Measurements from ENCODE around the gene PTP4A1. TPM values are rescaled to one million over a fixed set of nuclear protein-coding genes. Genes with fewer than 3 reads are reported as not detected.

The PTP4A1 gene
- total and polyA plus RNA-seq, 2 of the 13 experiments (the other 11 are each of a cell fraction or from before 2014, with no cell fraction given), result 141 to 376 TPM

- TF ChIP-seq, protein P1, sequence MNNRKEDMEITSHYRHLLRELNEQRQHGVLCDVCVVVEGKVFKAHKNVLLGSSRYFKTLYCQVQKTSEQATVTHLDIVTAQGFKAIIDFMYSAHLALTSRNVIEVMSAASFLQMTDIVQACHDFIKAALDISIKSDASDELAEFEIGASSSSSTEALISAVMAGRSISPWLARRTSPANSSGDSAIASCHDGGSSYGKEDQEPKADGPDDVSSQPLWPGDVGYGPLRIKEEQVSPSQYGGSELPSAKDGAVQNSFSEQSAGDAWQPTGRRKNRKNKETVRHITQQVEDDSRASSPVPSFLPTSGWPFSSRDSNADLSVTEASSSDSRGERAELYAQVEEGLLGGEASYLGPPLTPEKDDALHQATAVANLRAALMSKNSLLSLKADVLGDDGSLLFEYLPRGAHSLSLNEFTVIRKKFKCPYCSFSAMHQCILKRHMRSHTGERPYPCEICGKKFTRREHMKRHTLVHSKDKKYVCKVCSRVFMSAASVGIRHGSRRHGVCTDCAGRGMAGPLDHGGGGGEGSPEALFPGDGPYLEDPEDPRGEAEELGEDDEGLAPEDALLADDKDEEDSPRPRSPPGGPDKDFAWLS (CRISPR knock-in tag; IDR thresholded peaks at IDR 0.05; ENCODE audit: borderline replicate concordance), result no peak
- peak; percentile 82 for TF ChIP-seq TARDBP (CRISPR knock-in tag; IDR thresholded peaks at IDR 0.05)
- peak; percentile 74; the same call in 1 of the 2 replicates for TF ChIP-seq ZNF605 (CRISPR knock-in tag; IDR thresholded peaks at IDR 0.05)
- TF ChIP-seq, protein P2, sequence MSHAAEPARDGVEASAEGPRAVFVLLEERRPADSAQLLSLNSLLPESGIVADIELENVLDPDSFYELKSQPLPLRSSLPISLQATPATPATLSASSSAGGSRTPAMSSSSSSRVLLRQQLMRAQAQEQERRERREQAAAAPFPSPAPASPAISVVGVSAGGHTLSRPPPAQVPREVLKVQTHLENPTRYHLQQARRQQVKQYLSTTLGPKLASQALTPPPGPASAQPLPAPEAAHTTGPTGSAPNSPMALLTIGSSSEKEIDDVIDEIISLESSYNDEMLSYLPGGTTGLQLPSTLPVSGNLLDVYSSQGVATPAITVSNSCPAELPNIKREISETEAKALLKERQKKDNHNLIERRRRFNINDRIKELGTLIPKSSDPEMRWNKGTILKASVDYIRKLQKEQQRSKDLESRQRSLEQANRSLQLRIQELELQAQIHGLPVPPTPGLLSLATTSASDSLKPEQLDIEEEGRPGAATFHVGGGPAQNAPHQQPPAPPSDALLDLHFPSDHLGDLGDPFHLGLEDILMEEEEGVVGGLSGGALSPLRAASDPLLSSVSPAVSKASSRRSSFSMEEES (CRISPR knock-in tag; IDR thresholded peaks at IDR 0.05), result peak; percentile 95
- no peak for TF ChIP-seq ZZZ3 (CRISPR knock-in tag; IDR thresholded peaks at IDR 0.05; ENCODE audit: borderline replicate concordance)
- peak; percentile 34; the same call in 1 of the 2 replicates for TF ChIP-seq ZNF772 (CRISPR knock-in tag; IDR thresholded peaks at IDR 0.05)
- TF ChIP-seq TCF7 (IDR thresholded peaks at IDR 0.05; ENCODE audit: low read depth), result peak; percentile 86
- no peak for TF ChIP-seq MYNN (CRISPR knock-in tag; IDR thresholded peaks at IDR 0.05; ENCODE audit: low read depth)
- TF ChIP-seq, protein P3, sequence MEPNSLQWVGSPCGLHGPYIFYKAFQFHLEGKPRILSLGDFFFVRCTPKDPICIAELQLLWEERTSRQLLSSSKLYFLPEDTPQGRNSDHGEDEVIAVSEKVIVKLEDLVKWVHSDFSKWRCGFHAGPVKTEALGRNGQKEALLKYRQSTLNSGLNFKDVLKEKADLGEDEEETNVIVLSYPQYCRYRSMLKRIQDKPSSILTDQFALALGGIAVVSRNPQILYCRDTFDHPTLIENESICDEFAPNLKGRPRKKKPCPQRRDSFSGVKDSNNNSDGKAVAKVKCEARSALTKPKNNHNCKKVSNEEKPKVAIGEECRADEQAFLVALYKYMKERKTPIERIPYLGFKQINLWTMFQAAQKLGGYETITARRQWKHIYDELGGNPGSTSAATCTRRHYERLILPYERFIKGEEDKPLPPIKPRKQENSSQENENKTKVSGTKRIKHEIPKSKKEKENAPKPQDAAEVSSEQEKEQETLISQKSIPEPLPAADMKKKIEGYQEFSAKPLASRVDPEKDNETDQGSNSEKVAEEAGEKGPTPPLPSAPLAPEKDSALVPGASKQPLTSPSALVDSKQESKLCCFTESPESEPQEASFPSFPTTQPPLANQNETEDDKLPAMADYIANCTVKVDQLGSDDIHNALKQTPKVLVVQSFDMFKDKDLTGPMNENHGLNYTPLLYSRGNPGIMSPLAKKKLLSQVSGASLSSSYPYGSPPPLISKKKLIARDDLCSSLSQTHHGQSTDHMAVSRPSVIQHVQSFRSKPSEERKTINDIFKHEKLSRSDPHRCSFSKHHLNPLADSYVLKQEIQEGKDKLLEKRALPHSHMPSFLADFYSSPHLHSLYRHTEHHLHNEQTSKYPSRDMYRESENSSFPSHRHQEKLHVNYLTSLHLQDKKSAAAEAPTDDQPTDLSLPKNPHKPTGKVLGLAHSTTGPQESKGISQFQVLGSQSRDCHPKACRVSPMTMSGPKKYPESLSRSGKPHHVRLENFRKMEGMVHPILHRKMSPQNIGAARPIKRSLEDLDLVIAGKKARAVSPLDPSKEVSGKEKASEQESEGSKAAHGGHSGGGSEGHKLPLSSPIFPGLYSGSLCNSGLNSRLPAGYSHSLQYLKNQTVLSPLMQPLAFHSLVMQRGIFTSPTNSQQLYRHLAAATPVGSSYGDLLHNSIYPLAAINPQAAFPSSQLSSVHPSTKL (CRISPR knock-in tag; IDR thresholded peaks at IDR 0.05), result peak; percentile 99
- peak; percentile 73 for TF ChIP-seq HDAC2 (CRISPR knock-in tag; IDR thresholded peaks at IDR 0.05)
- TF ChIP-seq REPIN1 (CRISPR knock-in tag; IDR thresholded peaks at IDR 0.05; ENCODE audit: borderline replicate concordance, low read depth), result no peak
- no peak for TF ChIP-seq SETDB1 (CRISPR knock-in tag; IDR thresholded peaks at IDR 0.05; ENCODE audit: borderline replicate concordance)
- peak; percentile 47; the same call in 1 of the 2 replicates for TF ChIP-seq ZNF224 (CRISPR knock-in tag; IDR thresholded peaks at IDR 0.05)
- no peak for TF ChIP-seq THAP7 (CRISPR knock-in tag; IDR thresholded peaks at IDR 0.05)
- peak; percentile 99 for TF ChIP-seq GATAD2A (CRISPR knock-in tag; IDR thresholded peaks at IDR 0.05)
- peak; percentile 87 for TF ChIP-seq CREB1 (IDR thresholded peaks at IDR 0.05)
- peak; percentile 86 for TF ChIP-seq CREB1 (CRISPR knock-in tag; IDR thresholded peaks at IDR 0.05)
- peak; percentile 87 for TF ChIP-seq MEIS2 (CRISPR knock-in tag; IDR thresholded peaks at IDR 0.05)
- no peak for TF ChIP-seq FOXK2 (IDR thresholded peaks at IDR 0.05)
- TF ChIP-seq, protein P4, sequence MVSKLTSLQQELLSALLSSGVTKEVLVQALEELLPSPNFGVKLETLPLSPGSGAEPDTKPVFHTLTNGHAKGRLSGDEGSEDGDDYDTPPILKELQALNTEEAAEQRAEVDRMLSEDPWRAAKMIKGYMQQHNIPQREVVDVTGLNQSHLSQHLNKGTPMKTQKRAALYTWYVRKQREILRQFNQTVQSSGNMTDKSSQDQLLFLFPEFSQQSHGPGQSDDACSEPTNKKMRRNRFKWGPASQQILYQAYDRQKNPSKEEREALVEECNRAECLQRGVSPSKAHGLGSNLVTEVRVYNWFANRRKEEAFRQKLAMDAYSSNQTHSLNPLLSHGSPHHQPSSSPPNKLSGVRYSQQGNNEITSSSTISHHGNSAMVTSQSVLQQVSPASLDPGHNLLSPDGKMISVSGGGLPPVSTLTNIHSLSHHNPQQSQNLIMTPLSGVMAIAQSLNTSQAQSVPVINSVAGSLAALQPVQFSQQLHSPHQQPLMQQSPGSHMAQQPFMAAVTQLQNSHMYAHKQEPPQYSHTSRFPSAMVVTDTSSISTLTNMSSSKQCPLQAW (CRISPR knock-in tag; IDR thresholded peaks at IDR 0.05), result peak; percentile 63
- TF ChIP-seq SKI (IDR thresholded peaks at IDR 0.05; ENCODE audit: partially characterized antibody), result peak; percentile 63
Measured at GRCh38 chr6:63527658-63528514, 44.4 kb upstream of the PTP4A1 start (continued).
